Karpas-422 (cell line): Measurements from ENCODE around the gene TMPRSS5. TPM values are rescaled to one million over a fixed set of nuclear protein-coding genes. Genes with fewer than 3 reads are reported as not detected.

Experiments
- DNase-seq: peaks from one replicate; pipeline ENCODE4 v3.0.0-alpha.2; 2015
- H2AFZ ChIP-seq: fragments of 200-600 bp; sonication (generic); 2 replicates; pipeline ENCODE4 v1.6.1; 2014; ENCODE audit warnings: antibody characterized with exemption, low read length, mixed read lengths
- H3K27ac ChIP-seq: fragments of 200-600 bp; sonication (generic); 2 replicates; pipeline ENCODE4 v1.5.1; 2014; ENCODE audit warnings: mild to moderate bottlenecking, low read length, moderate library complexity
- H3K27me3 ChIP-seq: fragments of 200-600 bp; sonication (generic); 2 replicates; pipeline ENCODE4 v1.6.1; 2014; ENCODE audit warnings: low read length, mixed read lengths
- H3K36me3 ChIP-seq: fragments of 200-600 bp; sonication (generic); 2 replicates; pipeline ENCODE4 v1.6.1; 2014; ENCODE audit warnings: low read length, mixed read lengths; ENCODE audit not compliant: insufficient read depth
- H3K4me1 ChIP-seq: fragments of 200-600 bp; sonication (generic); 2 replicates; pipeline ENCODE4 v1.6.1; 2014; ENCODE audit warnings: mild to moderate bottlenecking, low read length, mixed read lengths
- H3K4me2 ChIP-seq: fragments of 200-600 bp; sonication (generic); 2 replicates; pipeline ENCODE4 v1.6.1; 2014; ENCODE audit warnings: low read length, low read depth, mild to moderate bottlenecking; ENCODE audit not compliant: poor library complexity, severe bottlenecking
- H3K4me3 ChIP-seq: fragments of 200-600 bp; sonication (generic); 2 replicates; pipeline ENCODE4 v1.5.1; 2014; ENCODE audit warnings: mild to moderate bottlenecking, antibody characterized with exemption, low read length, mixed read lengths
- H3K79me2 ChIP-seq: fragments of 200-600 bp; sonication (generic); 2 replicates; pipeline ENCODE4 v1.6.1; 2014; ENCODE audit warnings: mild to moderate bottlenecking, low read length, mixed read lengths
- H3K9ac ChIP-seq: fragments of 200-600 bp; sonication (generic); 2 replicates; pipeline ENCODE4 v1.6.0; 2014; ENCODE audit warnings: low read length
- H3K9me2 ChIP-seq: fragments of 200-600 bp; sonication (generic), shearing (Covaris generic); replicated peaks from 2 replicates; pipeline ENCODE4 v1.6.0; 2014; ENCODE audit warnings: mild to moderate bottlenecking, low read length, moderate library complexity; ENCODE audit not compliant: insufficient read depth
- H3K9me3 ChIP-seq: fragments of 300-700, 200-600 bp; sonication (generic); 2 replicates; pipeline ENCODE4 v1.6.1; 2014; ENCODE audit warnings: low read length, mixed read lengths
- H4K20me1 ChIP-seq: fragments of 200-600 bp; sonication (generic); 2 replicates; pipeline ENCODE4 v1.6.1; 2014; ENCODE audit warnings: mild to moderate bottlenecking, antibody characterized with exemption, low read length, low read depth; ENCODE audit not compliant: insufficient read depth
- total RNA-seq: library from RNA; depleted of rRNA; stranded (reverse); fragments of >200 nt; shearing (Covaris generic); gene quantifications from 2 replicates; pipeline ENCODE4 v1.2.3, GENCODE V29; 2014; ENCODE audit warnings: low replicate concordance; rRNA removed

Gene TMPRSS5
- total RNA-seq = 0.19 TPM in 1 of 2 replicates, not detected in the other

- no peaks in the 10 kb centered on the region for H3K36me3 ChIP-seq
- no peaks in the 10 kb centered on the region for H3K9me2 ChIP-seq
- no peaks in the 10 kb centered on the region for H3K79me2 ChIP-seq
- no peak within 1 kb of the TSS for H3K4me3 ChIP-seq
- H3K9me3 ChIP-seq = no peaks in the 10 kb centered on the region
- no peak for DNase-seq
- no peaks in the 10 kb centered on the region for H3K27me3 ChIP-seq
- no peak within 1 kb of the TSS for H3K4me2 ChIP-seq
- no peak within 1 kb of the TSS for H3K27ac ChIP-seq
- H4K20me1 ChIP-seq = no peaks in the 10 kb centered on the region
- no peak within 1 kb of the TSS for H2AFZ ChIP-seq
- no peaks in the 10 kb centered on the region for H3K4me1 ChIP-seq
- no peak within 1 kb of the TSS for H3K9ac ChIP-seq
Measured at GRCh38 chr11:113705871-113706655, at the start of gene TMPRSS5. Gene TMPRSS5 (minus strand): TSS chr11:113706308. CDS start chr11:113706224, 84 bp downstream.

DNA sequence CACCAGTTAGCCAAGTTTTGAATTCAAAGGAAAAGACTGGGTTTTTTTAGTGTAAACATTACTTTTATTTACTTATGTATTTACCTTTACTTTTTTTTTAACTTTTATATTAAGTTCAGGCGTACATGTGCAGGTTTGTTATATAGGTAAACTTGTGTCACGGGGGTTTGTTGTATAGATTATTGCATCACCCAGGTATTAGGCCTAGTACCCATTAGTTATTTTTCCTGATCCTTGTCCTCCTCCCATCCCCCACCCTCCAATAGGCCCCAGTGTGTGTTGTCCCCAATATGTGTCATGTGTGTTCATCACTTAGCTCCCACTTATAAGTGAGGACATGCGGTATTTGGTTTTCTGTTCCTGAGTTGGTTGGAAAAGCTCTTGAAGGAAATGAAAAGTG is 46.8 kb upstream of the TMPRSS5 start:
- no peak for DNase-seq

GRCh38 chr11:113736323-113736722 is 30.2 kb upstream of the TMPRSS5 start:
- Histone ChIP-seq H3K9me2 (no peaks in the 10 kb centered on the region), H3K4me2 (no peak overlapping the region), H3K9ac (no peak overlapping the region), H3K79me2 (no peaks in the 10 kb centered on the region), H4K20me1 (no peaks in the 10 kb centered on the region), H3K27ac (no peak overlapping the region), H3K4me3 (no peak overlapping the region), H2AFZ (no peak overlapping the region), H3K4me1 (no peaks in the 10 kb centered on the region), H3K27me3 (no peaks in the 10 kb centered on the region), H3K9me3 (no peaks in the 10 kb centered on the region), H3K36me3 (no peaks in the 10 kb centered on the region)
- no peak for DNase-seq

More for the DNA sequence above, 46.8 kb upstream of the TMPRSS5 start:
- no peak overlapping the region for H2AFZ ChIP-seq
- no peak overlapping the region for H3K9ac ChIP-seq
- no peaks in the 10 kb centered on the region for H4K20me1 ChIP-seq
- H3K9me2 ChIP-seq = no peaks in the 10 kb centered on the region
- no peaks in the 10 kb centered on the region for H3K79me2 ChIP-seq
- no peak overlapping the region for H3K4me3 ChIP-seq
- H3K27me3 ChIP-seq = no peaks in the 10 kb centered on the region
- H3K27ac ChIP-seq = no peak overlapping the region
- no peaks in the 10 kb centered on the region for H3K9me3 ChIP-seq
- no peaks in the 10 kb centered on the region for H3K4me1 ChIP-seq
- peaks cover 9% of the 10 kb centered on the region; the same call in 1 of the 2 replicates for H3K36me3 ChIP-seq
- H3K4me2 ChIP-seq = no peak overlapping the region

- no peak for DNase-seq
- Histone ChIP-seq H3K4me3 (no peak overlapping the region), H3K79me2 (no peaks in the 10 kb centered on the region), H4K20me1 (no peaks in the 10 kb centered on the region), H3K36me3 (no peaks in the 10 kb centered on the region), H3K27me3 (no peaks in the 10 kb centered on the region), H3K4me1 (no peaks in the 10 kb centered on the region), H2AFZ (no peak overlapping the region), H3K9ac (no peak overlapping the region), H3K9me2 (no peaks in the 10 kb centered on the region), H3K27ac (no peak overlapping the region), H3K4me2 (no peak overlapping the region), H3K9me3 (no peaks in the 10 kb centered on the region)
Measured at GRCh38 chr11:113732092-113732491, 26.0 kb upstream of the TMPRSS5 start.

DNA sequence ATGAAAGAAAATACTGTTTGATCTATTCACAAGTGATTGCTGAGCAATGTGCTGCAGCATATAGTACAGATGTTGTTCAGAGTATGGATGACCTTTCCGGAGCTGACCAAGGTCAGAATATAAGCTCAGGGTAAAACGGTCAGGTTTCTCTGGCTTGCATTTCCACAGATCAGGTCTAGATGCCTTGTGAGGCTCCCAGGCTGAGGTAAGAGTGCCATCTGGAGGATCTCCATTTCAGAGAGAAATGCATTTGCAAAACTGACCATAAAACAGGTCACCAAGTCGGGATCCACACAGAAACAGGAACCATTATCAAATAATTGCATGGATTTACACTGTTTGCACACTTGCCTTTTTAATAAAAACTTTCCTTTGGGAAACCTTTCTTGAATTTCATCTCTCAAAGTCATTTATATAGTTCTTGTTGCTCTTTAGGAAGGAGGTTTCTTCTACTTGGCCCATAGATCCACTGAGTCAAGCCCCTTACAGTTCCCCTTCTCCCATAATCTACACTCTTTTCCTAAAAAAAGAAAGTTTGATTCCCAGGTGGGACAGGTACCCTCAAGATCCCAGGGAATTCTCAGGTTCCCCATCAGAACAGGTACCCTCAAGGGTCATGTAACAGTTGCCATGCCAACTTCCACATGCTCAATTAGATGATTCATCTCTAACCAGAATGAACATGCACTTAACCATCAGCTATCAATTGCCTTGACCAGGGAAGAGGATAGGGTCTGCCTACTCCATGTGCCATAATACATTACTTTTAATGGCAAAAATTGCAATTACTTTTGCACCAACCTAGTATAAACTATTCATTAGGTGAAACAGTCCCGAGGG is 25.0 kb upstream of the TMPRSS5 start:
- Histone ChIP-seq H3K9me3 (no peaks in the 10 kb centered on the region), H2AFZ (no peak overlapping the region), H3K27ac (no peak overlapping the region), H4K20me1 (no peaks in the 10 kb centered on the region), H3K9ac (no peak overlapping the region), H3K4me2 (no peak overlapping the region), H3K4me3 (no peak overlapping the region), H3K9me2 (no peaks in the 10 kb centered on the region), H3K36me3 (no peaks in the 10 kb centered on the region), H3K79me2 (no peaks in the 10 kb centered on the region), H3K27me3 (no peaks in the 10 kb centered on the region), H3K4me1 (no peaks in the 10 kb centered on the region)
- peak; percentile 47 for DNase-seq

DNA sequence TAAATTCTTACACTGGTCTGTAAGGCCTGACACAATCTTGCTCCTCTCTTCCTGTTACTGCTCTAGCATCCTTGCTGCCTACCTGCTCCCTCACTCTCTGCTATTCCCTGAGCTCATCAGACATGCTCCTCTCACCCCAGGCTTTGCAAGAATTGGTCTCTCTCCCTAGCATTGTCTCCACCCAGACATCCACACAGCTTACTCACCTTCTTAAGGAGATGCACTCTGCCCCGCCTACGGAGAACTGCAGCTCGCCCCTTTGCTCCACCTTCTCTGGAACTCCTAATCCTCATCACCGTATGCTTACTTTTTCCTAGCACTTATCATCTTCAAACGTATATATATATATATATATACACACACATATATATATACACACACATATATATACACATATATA is 23.3 kb upstream of the TMPRSS5 start:
- Histone ChIP-seq H3K4me1 (no peaks in the 10 kb centered on the region), H3K9me2 (no peaks in the 10 kb centered on the region), H3K36me3 (no peaks in the 10 kb centered on the region), H4K20me1 (no peaks in the 10 kb centered on the region), H3K79me2 (no peaks in the 10 kb centered on the region), H3K9me3 (no peaks in the 10 kb centered on the region), H3K27me3 (no peaks in the 10 kb centered on the region), H3K9ac (no peak overlapping the region), H3K4me2 (no peak overlapping the region), H3K27ac (no peak overlapping the region), H3K4me3 (no peak overlapping the region), H2AFZ (no peak overlapping the region)
- no peak for DNase-seq

- H3K27me3 ChIP-seq = no peaks in the 10 kb centered on the region
- H3K9ac ChIP-seq = no peak overlapping the region
- no peak overlapping the region for H3K27ac ChIP-seq
- no peak overlapping the region for H3K4me2 ChIP-seq
- H3K4me1 ChIP-seq = no peaks in the 10 kb centered on the region
- no peaks in the 10 kb centered on the region for H3K9me3 ChIP-seq
- no peak overlapping the region for H3K4me3 ChIP-seq
- no peaks in the 10 kb centered on the region for H3K36me3 ChIP-seq
- no peaks in the 10 kb centered on the region for H3K79me2 ChIP-seq
- no peaks in the 10 kb centered on the region for H4K20me1 ChIP-seq
- no peak overlapping the region for H2AFZ ChIP-seq
- H3K9me2 ChIP-seq = no peaks in the 10 kb centered on the region
- DNase-seq = no peak
Measured at GRCh38 chr11:113728814-113729213, 22.7 kb upstream of the TMPRSS5 start.

- Histone ChIP-seq H3K36me3 (no peaks in the 10 kb centered on the region), H3K4me1 (no peaks in the 10 kb centered on the region), H3K79me2 (no peaks in the 10 kb centered on the region), H3K27ac (no peak overlapping the region), H2AFZ (no peak overlapping the region), H3K4me2 (no peak overlapping the region), H3K4me3 (no peak overlapping the region), H3K27me3 (no peaks in the 10 kb centered on the region), H3K9me3 (no peaks in the 10 kb centered on the region), H3K9me2 (no peaks in the 10 kb centered on the region), H4K20me1 (no peaks in the 10 kb centered on the region), H3K9ac (no peak overlapping the region)
- no peak for DNase-seq
Measured at GRCh38 chr11:113725913-113726312, 19.8 kb upstream of the TMPRSS5 start.
